Adrenal gland (tissue), 5 donors: ENCODE data around the gene LBP.

Source experiments
- POLR2A ChIP-seq, 2 donors: fragments of 450-650 bp; IDR thresholded peaks; one replicate each; pipeline ENCODE4 v1.6.1; 2017; ENCODE audit warnings: antibody characterized with exemption in 2 of 2, mild to moderate bottlenecking in 2 of 2, moderate library complexity in 1 of 2
- TF ChIP-seq, protein P1 (sequence below), 6 experiments: fragments of 450-650 bp in 4 of 6; fragments of 200-600 bp in 2 of 6; sonication (generic) in 1 of 6; IDR thresholded peaks; 1 replicate in 5 of 6; 2 replicates in 1 of 6; pipeline versions ENCODE4 v1.5.1 to v1.8.0; 2016 to 2021; ENCODE audit warnings: antibody characterized with exemption in 6 of 6, mild to moderate bottlenecking in 2 of 6, moderate library complexity in 1 of 6
- donor health status: DM: no; HTN: no; CAD: no.

- TF ChIP-seq, protein P1, sequence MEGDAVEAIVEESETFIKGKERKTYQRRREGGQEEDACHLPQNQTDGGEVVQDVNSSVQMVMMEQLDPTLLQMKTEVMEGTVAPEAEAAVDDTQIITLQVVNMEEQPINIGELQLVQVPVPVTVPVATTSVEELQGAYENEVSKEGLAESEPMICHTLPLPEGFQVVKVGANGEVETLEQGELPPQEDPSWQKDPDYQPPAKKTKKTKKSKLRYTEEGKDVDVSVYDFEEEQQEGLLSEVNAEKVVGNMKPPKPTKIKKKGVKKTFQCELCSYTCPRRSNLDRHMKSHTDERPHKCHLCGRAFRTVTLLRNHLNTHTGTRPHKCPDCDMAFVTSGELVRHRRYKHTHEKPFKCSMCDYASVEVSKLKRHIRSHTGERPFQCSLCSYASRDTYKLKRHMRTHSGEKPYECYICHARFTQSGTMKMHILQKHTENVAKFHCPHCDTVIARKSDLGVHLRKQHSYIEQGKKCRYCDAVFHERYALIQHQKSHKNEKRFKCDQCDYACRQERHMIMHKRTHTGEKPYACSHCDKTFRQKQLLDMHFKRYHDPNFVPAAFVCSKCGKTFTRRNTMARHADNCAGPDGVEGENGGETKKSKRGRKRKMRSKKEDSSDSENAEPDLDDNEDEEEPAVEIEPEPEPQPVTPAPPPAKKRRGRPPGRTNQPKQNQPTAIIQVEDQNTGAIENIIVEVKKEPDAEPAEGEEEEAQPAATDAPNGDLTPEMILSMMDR (IDR thresholded peaks at IDR 0.05), result no peak
- TF ChIP-seq POLR2A (IDR thresholded peaks at IDR 0.05), result no peak
Observed at GRCh38 chr20:38331245-38331644, 15.0 kb upstream of the LBP start.
